K562 (cell line): ENCODE measurements around the gene TRIM24. TPM values are rescaled to one million over a fixed set of nuclear protein-coding genes. Genes with fewer than 3 reads are reported as not detected.

Source experiments
- ATAC-seq: fragments of 200-7000 bp; cut with Tn5 transposase; 3 replicates; pipeline ENCODE4 v1.9.1; 2020; ENCODE audit warnings: moderate library complexity
- BruUV-seq: library from RNA; stranded (reverse); fragments of 400-500 nt; replicated peaks from 2 replicates; lab custom pipeline; 2021; lab: Mats Ljungman, UMichigan
- CTCF ChIA-PET: fragments of 300-600 bp; formaldehyde crosslinking; extraction: SDS; loops from one replicate; lab custom pipeline; 2021; ENCODE audit warnings: low intra/inter-chr PET ratio; lab: Yijun Ruan, JAX
- POLR2A ChIA-PET: fragments of 300-600, 350-650 bp; sonication (Branson Sonifier 250); formaldehyde crosslinking; extraction: SDS; loops from one replicate; lab custom pipeline; 2021; ENCODE audit warnings: antibody characterized with exemption, inconsistent platforms; lab: Yijun Ruan, JAX
- DNase-seq, 4 experiments: peaks; one replicate each; pipeline versions ENCODE4 v3.0.0 to v3.0.0-alpha.2; 2011 to 2018; ENCODE audit warnings: low spot score in 3 of 4, mixed read lengths in 3 of 4; ENCODE audit errors: extremely low read depth in 1 of 4
- FAIRE-seq: peaks from 2 replicates; lab custom pipeline; 2011; peaks lifted over from hg19 to GRCh38; lab: Jason Lieb, UNC
- H2AFZ ChIP-seq: 2 replicates; pipeline ENCODE4 v1.6.0; 2011; ENCODE audit warnings: low read depth, low read length, control low read depth, inconsistent platforms
- H3K27ac ChIP-seq: fragments of 200-600 bp; 3 replicates; pipeline ENCODE4 v1.8.0; 2011; ENCODE audit warnings: low read depth, mild to moderate bottlenecking, control low read depth, inconsistent platforms, low read length, moderate library complexity, mixed read lengths; ENCODE audit errors: extremely low read depth
- H3K27me3 ChIP-seq, 2 experiments: fragments of 300-600 bp in 1 of 2; 2 replicates in 1 of 2; 3 replicates in 1 of 2; pipeline versions ENCODE4 v1.6.0 to v1.8.0; 2011; ENCODE audit warnings: inconsistent platforms in 2 of 2, low read length in 2 of 2, mild to moderate bottlenecking in 1 of 2, mixed read lengths in 1 of 2, moderate library complexity in 1 of 2; ENCODE audit not compliant: control insufficient read depth in 2 of 2, insufficient read depth in 2 of 2
- H3K36me3 ChIP-seq: fragments of 300-600 bp; 3 replicates; pipeline ENCODE4 v1.8.0; 2011; ENCODE audit warnings: mild to moderate bottlenecking, low read length, inconsistent platforms; ENCODE audit not compliant: control insufficient read depth, insufficient read depth
- H3K4me1 ChIP-seq, 2 experiments: fragments of 200-600 bp in 1 of 2; replicated peaks in 1 of 2; 2 replicates in 1 of 2; 3 replicates in 1 of 2; pipeline versions ENCODE4 v1.5.1 to v1.8.0; 2011; ENCODE audit warnings: inconsistent platforms in 2 of 2, low read length in 2 of 2, mild to moderate bottlenecking in 1 of 2, mixed read lengths in 1 of 2, moderate library complexity in 1 of 2; ENCODE audit not compliant: control insufficient read depth in 2 of 2, insufficient read depth in 2 of 2
- H3K4me2 ChIP-seq: 2 replicates; pipeline ENCODE4 v1.6.1; 2011; ENCODE audit warnings: low read length, control low read depth, inconsistent platforms, mixed read lengths; ENCODE audit not compliant: insufficient read depth
- H3K4me3 ChIP-seq: fragments of 200-600 bp; sonication (generic), shearing (Covaris generic); 2 replicates; pipeline ENCODE4 v1.5.1; 2016; ENCODE audit warnings: control low read depth, inconsistent platforms
- H3K79me2 ChIP-seq: fragments of 200-600 bp; 3 replicates; pipeline ENCODE4 v1.8.0; 2011; ENCODE audit warnings: low read length, inconsistent platforms; ENCODE audit not compliant: control insufficient read depth, insufficient read depth
- H3K9ac ChIP-seq, 2 experiments: 2 replicates each; pipeline versions ENCODE4 v1.6.0 to v1.6.1; 2011; ENCODE audit warnings: low read depth in 2 of 2, low read length in 2 of 2, control low read depth in 1 of 2, inconsistent platforms in 1 of 2, mild to moderate bottlenecking in 1 of 2, mixed read lengths in 1 of 2; ENCODE audit not compliant: insufficient read depth in 1 of 2
- H3K9me1 ChIP-seq: one replicate; pipeline ENCODE4 v1.6.0; 2011; ENCODE audit warnings: inconsistent platforms, mild to moderate bottlenecking, low read length, moderate library complexity; ENCODE audit not compliant: control insufficient read depth, insufficient read depth
- H3K9me3 ChIP-seq: replicated peaks from 2 replicates; pipeline ENCODE4 v1.5.1; 2011; ENCODE audit warnings: low read depth, low read length, inconsistent platforms; ENCODE audit not compliant: control insufficient read depth, insufficient read depth
- H4K20me1 ChIP-seq: replicated peaks from 2 replicates; pipeline ENCODE4 v1.6.1; 2011; ENCODE audit warnings: low read length, inconsistent platforms, mixed read lengths; ENCODE audit not compliant: control insufficient read depth, insufficient read depth
- GABPB2 ChIP-seq: fragments of 250-450 bp; sonication (Bioruptor Pico); conservative IDR thresholded peaks from 2 replicates; pipeline ENCODE4 v1.5.1; 2021; ENCODE audit warnings: mild to moderate bottlenecking
- HNRNPK ChIP-seq: fragments of 200-400 bp; formaldehyde crosslinking; IDR thresholded peaks from one replicate; pipeline ENCODE4 v1.6.1; 2018; ENCODE audit warnings: mild to moderate bottlenecking, low read depth, low read length; ENCODE audit not compliant: poor library complexity, severe bottlenecking
- SP2 ChIP-seq: IDR thresholded peaks from 2 replicates; pipeline ENCODE4 v1.6.1; 2011; ENCODE audit warnings: mild to moderate bottlenecking, low read depth, low read length, moderate library complexity; ENCODE audit not compliant: poor library complexity, severe bottlenecking; ENCODE audit errors: extremely low read depth
- ZBTB33 ChIP-seq: sonication (generic); formaldehyde crosslinking; IDR thresholded peaks from 2 replicates; pipeline ENCODE4 v1.8.1; 2023; ENCODE audit warnings: mild to moderate bottlenecking, missing genetic modification reagents
- WGBS: fragments of 100-300 bp; shearing (Covaris generic); methylation state at CpG from one replicate; pipeline ENCODE4 v1.1.6; 2016; ENCODE audit warnings: low coverage, mixed read lengths; ENCODE audit not compliant: insufficient coverage; ENCODE audit errors: missing lambda C conversion rate; 5-methylcytosine and 5-hydroxymethylcytosine counted together
- in situ Hi-C: fragments of 300-500 bp; cut with MboI; formaldehyde crosslinking; loops from 4 replicates; pipeline ENCODE4 v1.15.0; 2018; ENCODE audit warnings: inconsistent platforms, mixed read lengths
- intact Hi-C: fragments of 100-400 bp; cut with micrococcal nuclease; formaldehyde crosslinking; loops from 2 replicates; pipeline ENCODE4 v1.14.2; 2022
- polyA plus RNA-seq, 8 experiments: library from polyadenylated mRNA; depleted of rRNA in 4 of 8; stranded (reverse) in 5 of 8; unstranded in 3 of 8; fragments of >200 nt; fragmentation: Nextera tagmentation in 2 of 8; fragmentation: Illumina TruSeq in 1 of 8; extraction: Ambion mirVana in 2 of 8; extraction: Trizol in 1 of 8; gene quantifications; 2 replicates each; pipeline versions ENCODE4 v1.2.1 to v1.2.3, GENCODE V29; 2011 to 2014; ENCODE audit warnings: inconsistent platforms in 1 of 8, missing spikeins in 1 of 8
- total RNA-seq, 7 experiments: library from RNA; depleted of rRNA in 6 of 7; stranded (reverse); fragments of >200 nt in 6 of 7; fragmentation: Illumina TruSeq in 2 of 7; extraction: Trizol in 2 of 7; gene quantifications; 2 replicates each; pipeline versions ENCODE4 v1.2.1 to v1.2.3, GENCODE V29; 2011 to 2021; ENCODE audit warnings: low replicate concordance in 1 of 7

TRIM24 gene
- total and polyA plus RNA-seq, 9 of the 15 experiments (the other 6 are each of a cell fraction or from before 2014, with no cell fraction given) = 13.4 to 74.0 (median 41.7) TPM

GRCh38 chr7:138458576-138459412, 1.3 kb upstream of the TRIM24 start:
- in situ Hi-C loops (no loop called here), intact Hi-C loops (no loop called here)
- WGBS = 84% methylated on average over 18 of the region's 18 CpGs
- peaks cover 6% of the 10 kb centered on the region; the same call in 1 of the 2 replicates for H3K9me3 ChIP-seq
- FAIRE-seq = no peak
- 0 out of 2 replicates have a peak overlapping the region, but pooled peaks have one; percentile 99 for H2AFZ ChIP-seq
- peaks cover 10% of the 10 kb centered on the region; the same call in 2 of the 3 replicates for H3K36me3 ChIP-seq
- no peaks in the 10 kb centered on the region for H3K27me3 ChIP-seq
- no peak overlapping the region for H3K4me3 ChIP-seq
- no peak for DNase-seq
- no peak overlapping the region for H3K27ac ChIP-seq
- no peak for ATAC-seq
- ChIA-PET POLR2A (interaction anchor here (0.6 to 4.6 kb wide), 2 partner anchors 11 to 41 kb away, joined by 3 to 30 read pairs; no protein-coding TSS in a partner anchor), CTCF (interaction anchor here (0.6 to 0.8 kb wide), 2 partner anchors 26 to 108 kb away, joined by 3 to 6 read pairs; no protein-coding TSS in a partner anchor)
- H3K9me1 ChIP-seq = no peaks in the 10 kb centered on the region
- H4K20me1 ChIP-seq = peaks cover 3% of the 10 kb centered on the region; the same call in 1 of the 2 replicates
- no TSS peak for BruUV-seq
- peaks cover 0 to 20% of the 10 kb centered on the region in 2 experiments; a peak in 3 of 5 replicates for H3K4me1 ChIP-seq
- no peak overlapping the region for H3K9ac ChIP-seq
- no peak overlapping the region for H3K4me2 ChIP-seq
- peaks cover 34% of the 10 kb centered on the region for H3K79me2 ChIP-seq
- TF ChIP-seq HNRNPK = peak; percentile 13
- no peak for TF ChIP-seq GABPB2 (CRISPR knock-in tag)
- TF ChIP-seq SP2 = no peak
- 0 out of 2 replicates have a peak, but pooled peaks have one; percentile 9 for TF ChIP-seq ZBTB33 (CRISPR knock-in tag)
- TF ChIP-seq, all 486 proteins: peak for 2
